H1 (cell line): Measurements from ENCODE around the gene PCDHB10. TPM values are rescaled to one million over a fixed set of nuclear protein-coding genes. Genes with fewer than 3 reads are reported as not detected.
A peak's percentile ranks its signal among the peaks of the same experiment; 100 is the strongest.
"Not testable (repeated sequence)": the region's sequence is repeated elsewhere in the genome, so short reads cannot be mapped to it uniquely, and the experiment has no call there.

Experiments
- CTCF ChIA-PET: fragments of 300-600 bp; sonication (Branson Sonifier 250); formaldehyde crosslinking; loops from one replicate; lab custom pipeline; 2021; ENCODE audit not compliant: partially characterized antibody; lab: Charles Lee
- POLR2A ChIA-PET: fragments of 300-600 bp; sonication (Branson Sonifier 250); formaldehyde crosslinking; loops from one replicate; lab custom pipeline; 2021; ENCODE audit warnings: inconsistent platforms; ENCODE audit not compliant: partially characterized antibody; lab: Charles Lee
- DNase-seq, 2 experiments: peaks; one replicate each; pipeline versions ENCODE4 v3.0.0 to v3.0.0-alpha.2; 2010 to 2022; ENCODE audit warnings: low spot score in 2 of 2, low read depth in 1 of 2, mixed read lengths in 1 of 2
- FAIRE-seq: peaks from 2 replicates; lab custom pipeline; 2011; peaks lifted over from hg19 to GRCh38; lab: Jason Lieb, UNC
- H2AFZ ChIP-seq: 2 replicates; pipeline ENCODE4 v1.8.1; 2012; ENCODE audit warnings: low read length, inconsistent platforms
- H2AK5ac ChIP-seq: 2 replicates; pipeline ENCODE4 v1.6.1; 2013; ENCODE audit warnings: low read depth, low read length
- H2BK120ac ChIP-seq: replicated peaks from 2 replicates; pipeline ENCODE3; 2013; ENCODE audit warnings: low read depth, low read length, inconsistent platforms
- H2BK12ac ChIP-seq: 2 replicates; pipeline ENCODE4 v1.6.1; 2013; ENCODE audit warnings: low read depth, low read length
- H2BK15ac ChIP-seq: 2 replicates; pipeline ENCODE4 v1.6.1; 2013; ENCODE audit warnings: low read length
- H2BK20ac ChIP-seq: 2 replicates; pipeline ENCODE4 v1.6.1; 2013; ENCODE audit warnings: low read length
- H2BK5ac ChIP-seq: 2 replicates; pipeline ENCODE4 v1.6.1; 2013; ENCODE audit warnings: low read depth, low read length
- H3K14ac ChIP-seq: 2 replicates; pipeline ENCODE4 v1.6.1; 2013; ENCODE audit warnings: inconsistent platforms; ENCODE audit not compliant: insufficient read length
- H3K18ac ChIP-seq: 2 replicates; pipeline ENCODE4 v1.6.1; 2013; ENCODE audit warnings: low read length; ENCODE audit errors: extremely low read depth
- H3K23ac ChIP-seq: 2 replicates; pipeline ENCODE4 v1.6.1; 2013; ENCODE audit warnings: inconsistent platforms; ENCODE audit not compliant: insufficient read length
- H3K23me2 ChIP-seq: 2 replicates; pipeline ENCODE4 v1.6.1; 2013; ENCODE audit warnings: low read depth, low read length
- H3K27ac ChIP-seq: 2 replicates; pipeline ENCODE4 v1.6.1; 2011; ENCODE audit warnings: low read depth, low read length, inconsistent platforms
- H3K27me3 ChIP-seq, 4 experiments: replicated peaks in 1 of 4; 1 replicate in 1 of 4; 2 replicates in 3 of 4; pipeline versions ENCODE4 v1.6.1 to v1.8.1; 2011 to 2013; ENCODE audit warnings: low read length in 3 of 4, mild to moderate bottlenecking in 3 of 4, inconsistent platforms in 2 of 4, mixed read lengths in 2 of 4, moderate library complexity in 1 of 4; ENCODE audit not compliant: control insufficient read depth in 3 of 4, insufficient read depth in 3 of 4; ENCODE audit errors: extremely low read depth in 1 of 4
- H3K36me3 ChIP-seq, 4 experiments: 2 replicates each; pipeline versions ENCODE4 v1.6.1 to v1.8.1; 2011 to 2013; ENCODE audit warnings: mild to moderate bottlenecking in 4 of 4, low read length in 3 of 4, moderate library complexity in 2 of 4, control low read depth in 1 of 4, inconsistent platforms in 1 of 4; ENCODE audit not compliant: insufficient read depth in 4 of 4, control insufficient read depth in 2 of 4
- H3K4ac ChIP-seq: replicated peaks from 2 replicates; pipeline ENCODE3; 2013; ENCODE audit warnings: low read length, low read depth, mixed read lengths, inconsistent platforms; ENCODE audit not compliant: insufficient read length
- H3K4me1 ChIP-seq, 4 experiments: replicated peaks in 1 of 4; 1 replicate in 1 of 4; 2 replicates in 3 of 4; pipeline versions ENCODE4 v1.6.1 to v1.8.1; 2011 to 2013; ENCODE audit warnings: low read length in 3 of 4, inconsistent platforms in 2 of 4, mixed read lengths in 1 of 4; ENCODE audit not compliant: insufficient read depth in 4 of 4, control insufficient read depth in 3 of 4
- H3K4me2 ChIP-seq, 2 experiments: 2 replicates each; pipeline versions ENCODE4 v1.6.1 to v1.8.1; 2011 to 2013; ENCODE audit warnings: low read depth in 2 of 2, low read length in 2 of 2, control low read depth in 1 of 2, inconsistent platforms in 1 of 2, mild to moderate bottlenecking in 1 of 2; ENCODE audit not compliant: insufficient read depth in 1 of 2
- H3K4me3 ChIP-seq, 4 experiments: fragments of 200-600, 300-600 bp in 1 of 4; sonication (generic), shearing (Covaris generic), sonication (Bioruptor Twin) in 1 of 4; 2 replicates each; pipeline versions ENCODE4 v1.5.1 to v1.8.1; 2011 to 2016; ENCODE audit warnings: low read length in 4 of 4, low read depth in 3 of 4, control low read depth in 2 of 4, inconsistent platforms in 2 of 4, mild to moderate bottlenecking in 2 of 4, mixed read lengths in 1 of 4, moderate library complexity in 1 of 4; ENCODE audit not compliant: insufficient read depth in 2 of 4; ENCODE audit errors: extremely low read depth in 1 of 4
- H3K56ac ChIP-seq: replicated peaks from 2 replicates; pipeline ENCODE3; 2013; ENCODE audit warnings: low read depth, mild to moderate bottlenecking, mixed read lengths, low read length, inconsistent platforms; ENCODE audit not compliant: insufficient read length
- H3K79me1 ChIP-seq: 2 replicates; pipeline ENCODE4 v1.6.1; 2013; ENCODE audit warnings: low read depth, low read length, control low read depth
- H3K79me2 ChIP-seq, 2 experiments: 2 replicates each; pipeline versions ENCODE4 v1.6.1 to v1.8.1; 2012 to 2013; ENCODE audit warnings: low read length in 2 of 2, mild to moderate bottlenecking in 2 of 2, inconsistent platforms in 1 of 2; ENCODE audit not compliant: insufficient read depth in 2 of 2, control insufficient read depth in 1 of 2
- H3K9ac ChIP-seq, 4 experiments: replicated peaks in 1 of 4; 1 replicate in 1 of 4; 2 replicates in 3 of 4; pipeline versions ENCODE4 v1.6.1 to v1.8.1; 2011 to 2013; ENCODE audit warnings: low read depth in 3 of 4, low read length in 3 of 4, control low read depth in 2 of 4, mild to moderate bottlenecking in 2 of 4, moderate library complexity in 2 of 4, inconsistent platforms in 1 of 4; ENCODE audit errors: extremely low read depth in 1 of 4
- H3K9me3 ChIP-seq, 2 experiments: 2 replicates each; pipeline versions ENCODE4 v1.6.1 to v1.8.1; 2012 to 2013; ENCODE audit warnings: mild to moderate bottlenecking in 2 of 2, moderate library complexity in 2 of 2, control low read depth in 1 of 2, inconsistent platforms in 1 of 2, low read depth in 1 of 2, low read length in 1 of 2, mixed read lengths in 1 of 2; ENCODE audit not compliant: insufficient read depth in 2 of 2
- H4K20me1 ChIP-seq, 2 experiments: replicated peaks in 1 of 2; 2 replicates each; pipeline versions ENCODE3 to v1.8.1; 2011 to 2013; ENCODE audit warnings: inconsistent platforms in 2 of 2, low read length in 2 of 2, mild to moderate bottlenecking in 1 of 2; ENCODE audit not compliant: insufficient read depth in 2 of 2, control insufficient read depth in 1 of 2
- H4K5ac ChIP-seq: 2 replicates; pipeline ENCODE4 v1.6.1; 2013; ENCODE audit warnings: low read length, low read depth, mixed read lengths, inconsistent platforms; ENCODE audit not compliant: insufficient read length
- H4K8ac ChIP-seq: 2 replicates; pipeline ENCODE4 v1.8.0; 2013; ENCODE audit warnings: mild to moderate bottlenecking, moderate library complexity, low read length, inconsistent platforms; ENCODE audit not compliant: insufficient read depth; ENCODE audit errors: extremely low read depth
- H4K91ac ChIP-seq: replicated peaks from 2 replicates; pipeline ENCODE3; 2013; ENCODE audit warnings: low read length, mixed read lengths, inconsistent platforms; ENCODE audit not compliant: insufficient read length
- WGBS, 2 experiments: shearing (Covaris generic) in 1 of 2; methylation state at CpG; one replicate each; pipeline versions ENCODE4 v1.1.6 to v1.1.7; 2013 to 2015; ENCODE audit warnings: low lambda C conversion rate in 2 of 2, mixed read lengths in 2 of 2, inconsistent platforms in 1 of 2, low coverage in 1 of 2, missing lambda C conversion rate in 1 of 2; ENCODE audit not compliant: insufficient replicate concordance in 2 of 2, insufficient coverage in 1 of 2, insufficient read length in 1 of 2; ENCODE audit errors: extremely low coverage in 1 of 2, missing lambda C conversion rate in 1 of 2; 5-methylcytosine and 5-hydroxymethylcytosine counted together
- polyA plus RNA-seq, 7 experiments: library from polyadenylated mRNA; depleted of rRNA in 3 of 7; stranded (reverse) in 5 of 7; unstranded in 2 of 7; fragments of >200 nt in 5 of 7; fragments of 200-250 nt in 2 of 7; gene quantifications; 1 replicate in 5 of 7; 2 replicates in 1 of 7; 4 replicates in 1 of 7; pipeline versions ENCODE4 v1.2.1 to v1.2.3, GENCODE V29; 2011 to 2013; ENCODE audit warnings: missing spikeins in 2 of 7, mixed read lengths in 2 of 7
- total RNA-seq: library from RNA; stranded (reverse); fragmentation: NEBNext Ultra II Directional; extraction: Animal tissue kit (Norgen Biotek cat#: 25700); gene quantifications from 2 replicates; pipeline ENCODE4 v1.2.1, GENCODE V29; 2021
- TF ChIP-seq, protein P1 (sequence below), 3 experiments: IDR thresholded peaks; 1 replicate in 2 of 3; 2 replicates in 1 of 3; pipeline versions ENCODE4 v1.5.1 to v1.6.1; 2011; ENCODE audit warnings: low read length in 3 of 3, mild to moderate bottlenecking in 3 of 3, inconsistent platforms in 2 of 3, low read depth in 1 of 3, moderate library complexity in 1 of 3; ENCODE audit not compliant: insufficient read depth in 1 of 3; ENCODE audit errors: control extremely low read depth in 1 of 3

PCDHB10 gene
- total and polyA plus RNA-seq, 2 of the 8 experiments (the other 6 are each of a cell fraction or from before 2014, with no cell fraction given) = 1.3 to 1.8 TPM

DNA sequence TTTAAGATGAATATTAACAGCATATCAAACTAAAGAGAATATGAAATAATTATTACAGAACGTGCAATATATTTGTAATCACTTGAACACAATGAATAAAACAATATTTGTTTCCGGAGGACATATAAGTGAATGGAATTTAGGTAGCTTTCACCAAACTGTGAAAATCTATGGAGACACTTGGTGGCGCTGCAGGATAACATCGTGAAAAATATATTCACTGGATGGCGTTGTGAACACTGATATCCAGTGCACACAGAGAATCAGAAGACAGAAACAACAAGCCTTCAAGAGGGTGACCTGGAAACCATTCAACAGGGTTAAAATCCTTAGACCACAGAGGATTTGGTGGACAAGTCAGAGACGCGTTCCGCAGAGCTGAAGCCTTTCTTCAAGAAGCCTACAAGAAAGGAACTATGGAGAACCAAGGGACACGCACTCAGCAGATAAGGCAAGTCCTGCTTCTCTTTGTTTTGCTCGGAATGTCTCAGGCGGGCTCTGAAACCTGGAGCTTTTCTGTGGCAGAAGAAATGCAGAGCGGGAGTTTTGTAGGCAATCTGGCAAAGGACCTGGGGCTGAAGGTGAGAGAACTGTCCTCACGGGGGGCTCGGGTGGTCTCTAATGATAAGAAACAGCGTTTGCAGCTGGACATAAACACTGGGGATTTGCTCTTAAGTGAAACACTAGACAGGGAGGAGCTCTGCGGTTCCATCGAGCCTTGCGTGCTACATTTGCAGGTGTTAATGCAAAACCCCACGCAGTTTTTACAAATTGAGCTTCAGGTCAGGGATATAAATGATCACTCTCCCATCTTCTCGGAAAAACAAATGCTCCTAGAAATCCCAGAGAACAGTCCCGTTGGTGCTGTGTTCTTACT is 7.4 kb downstream of the PCDHB10 start, which contains the start of gene PCDHB11 (continued):
- TF ChIP-seq, protein P1, sequence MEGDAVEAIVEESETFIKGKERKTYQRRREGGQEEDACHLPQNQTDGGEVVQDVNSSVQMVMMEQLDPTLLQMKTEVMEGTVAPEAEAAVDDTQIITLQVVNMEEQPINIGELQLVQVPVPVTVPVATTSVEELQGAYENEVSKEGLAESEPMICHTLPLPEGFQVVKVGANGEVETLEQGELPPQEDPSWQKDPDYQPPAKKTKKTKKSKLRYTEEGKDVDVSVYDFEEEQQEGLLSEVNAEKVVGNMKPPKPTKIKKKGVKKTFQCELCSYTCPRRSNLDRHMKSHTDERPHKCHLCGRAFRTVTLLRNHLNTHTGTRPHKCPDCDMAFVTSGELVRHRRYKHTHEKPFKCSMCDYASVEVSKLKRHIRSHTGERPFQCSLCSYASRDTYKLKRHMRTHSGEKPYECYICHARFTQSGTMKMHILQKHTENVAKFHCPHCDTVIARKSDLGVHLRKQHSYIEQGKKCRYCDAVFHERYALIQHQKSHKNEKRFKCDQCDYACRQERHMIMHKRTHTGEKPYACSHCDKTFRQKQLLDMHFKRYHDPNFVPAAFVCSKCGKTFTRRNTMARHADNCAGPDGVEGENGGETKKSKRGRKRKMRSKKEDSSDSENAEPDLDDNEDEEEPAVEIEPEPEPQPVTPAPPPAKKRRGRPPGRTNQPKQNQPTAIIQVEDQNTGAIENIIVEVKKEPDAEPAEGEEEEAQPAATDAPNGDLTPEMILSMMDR (IDR thresholded peaks at IDR 0.05; ENCODE audit: control extremely low read depth in 1 of 3, insufficient read depth in 1 of 3, low read depth in 1 of 3, low read length in 3 of 3) = peak in 2 of 3 experiments; percentile 55 to 66; a peak in 3 of 4 replicates

- H3K23me2 ChIP-seq, H2BK15ac ChIP-seq, H4K20me1 ChIP-seq, H3K79me1 ChIP-seq, H3K4ac ChIP-seq, H4K91ac ChIP-seq, H3K14ac ChIP-seq, H2AK5ac ChIP-seq, FAIRE-seq, H4K8ac ChIP-seq, H3K56ac ChIP-seq, POLR2A ChIA-PET, H3K23ac ChIP-seq, H3K36me3 ChIP-seq, H2BK20ac ChIP-seq, H2BK5ac ChIP-seq, H3K9ac ChIP-seq, H3K79me2 ChIP-seq, H3K9me3 ChIP-seq, H2BK120ac ChIP-seq, H4K5ac ChIP-seq, H3K4me3 ChIP-seq, H3K27ac ChIP-seq, H3K18ac ChIP-seq, H3K4me1 ChIP-seq, H2AFZ ChIP-seq, H3K4me2 ChIP-seq, DNase-seq, H3K27me3 ChIP-seq, H2BK12ac ChIP-seq: not testable (repeated sequence)
- WGBS, 2 experiments = 95% methylated on average over 8 of the region's 38 CpGs; no CpG with 5 or more reads in 1 of the 2 experiments
- CTCF ChIA-PET = interaction anchor here (1.6 to 2.3 kb wide), 2 partner anchors 19 to 22 kb away, joined by 8 to 12 read pairs; partner anchors contain the start of genes PCDHB14 and PCDHB16
Observed at GRCh38 chr5:141201126-141201525, 9.0 kb downstream of the PCDHB10 start.
